NCI-H1694 treated with DMSO at 0.1 percent for 48 hours (cell line): ENCODE results near the gene KCMF1.
A peak's percentile ranks its signal among the peaks of the same experiment; 100 is the strongest.

Experiments used
- DNase-seq: peaks from one replicate; lab custom pipeline; 2025; lab: John Stamatoyannopoulos, UW

The KCMF1 gene

GRCh38 chr2:85024372-85025047 is 53.5 kb downstream of the KCMF1 start:
- DNase-seq: no peak

GRCh38 chr2:85032621-85033020 is 61.7 kb downstream of the KCMF1 start:
- no peak for DNase-seq

- DNase-seq: no peak
Observed at GRCh38 chr2:85033388-85033787, 62.4 kb downstream of the KCMF1 start.

GRCh38 chr2:85034158-85034557 is 63.2 kb downstream of the KCMF1 start:
- no peak for DNase-seq

- DNase-seq: no peak
Observed at GRCh38 chr2:85037622-85038021, 66.7 kb downstream of the KCMF1 start.

- no peak for DNase-seq
Observed at GRCh38 chr2:85042330-85042729, 71.4 kb downstream of the KCMF1 start.

GRCh38 chr2:85048534-85048933 is 77.6 kb downstream of the KCMF1 start:
- DNase-seq: no peak

- DNase-seq: no peak
Observed at GRCh38 chr2:85049236-85049635, 78.3 kb downstream of the KCMF1 start.

- no peak for DNase-seq
Observed at GRCh38 chr2:85053802-85054201, 82.8 kb downstream of the KCMF1 start.

- DNase-seq: no peak
Observed at GRCh38 chr2:85057226-85057962, 86.4 kb downstream of the KCMF1 start.

GRCh38 chr2:85061896-85062295 is 90.9 kb downstream of the KCMF1 start:
- DNase-seq: no peak

- no peak for DNase-seq
Observed at GRCh38 chr2:85062565-85062964, 91.6 kb downstream of the KCMF1 start.

- DNase-seq: no peak
Observed at GRCh38 chr2:85063981-85064599, 93.1 kb downstream of the KCMF1 start.

- peak; percentile 70 for DNase-seq
Observed at GRCh38 chr2:85064927-85065577, 94.1 kb downstream of the KCMF1 start.

GRCh38 chr2:85066006-85066740 is 95.2 kb downstream of the KCMF1 start:
- DNase-seq: peak; percentile 69

- DNase-seq: peak; percentile 82
Observed at GRCh38 chr2:85066874-85067351, 96.0 kb downstream of the KCMF1 start.

- DNase-seq: no peak
Observed at GRCh38 chr2:85071096-85071495, 100.1 kb downstream of the KCMF1 start.

- DNase-seq: no peak
Observed at GRCh38 chr2:85073033-85073432, 102.1 kb downstream of the KCMF1 start.

- no peak for DNase-seq
Observed at GRCh38 chr2:85076618-85077274, 105.8 kb downstream of the KCMF1 start.

GRCh38 chr2:85077859-85078419 is 107.0 kb downstream of the KCMF1 start:
- no peak for DNase-seq

GRCh38 chr2:85078536-85078935 is 107.6 kb downstream of the KCMF1 start:
- no peak for DNase-seq
